Esophagus muscularis mucosa (tissue), 4 donors: ENCODE measurements around the gene LHPP. TPM values are rescaled to one million over a fixed set of nuclear protein-coding genes. Genes with fewer than 3 reads are reported as not detected.

Experiments used
- DNase-seq: peaks from one replicate; pipeline ENCODE4 v3.0.0-alpha.2; 2017; ENCODE audit errors: extremely low spot score
- H3K27ac ChIP-seq, 4 donors: fragments of 200-600 bp; sonication (generic); replicated peaks in 1 of 4; 1 replicate in 3 of 4; 2 replicates in 1 of 4; pipeline ENCODE4 v1.5.1; 2016 to 2019; ENCODE audit warnings: mild to moderate bottlenecking in 1 of 4
- H3K27me3 ChIP-seq, 4 donors: fragments of 200-600 bp; sonication (generic); one replicate each; pipeline versions ENCODE4 v1.5.1 to v1.6.0; 2016 to 2019
- H3K36me3 ChIP-seq, 4 donors: fragments of 200-600 bp; sonication (generic); one replicate each; pipeline ENCODE4 v1.5.1; 2016 to 2019
- H3K4me1 ChIP-seq, 4 donors: fragments of 200-600 bp; sonication (generic); one replicate each; pipeline ENCODE4 v1.5.1; 2016 to 2019
- H3K4me3 ChIP-seq, 4 donors: fragments of 200-600 bp; sonication (generic); 1 replicate in 2 of 4; 2 replicates in 2 of 4; pipeline ENCODE4 v1.5.1; 2016 to 2019; ENCODE audit warnings: mild to moderate bottlenecking in 4 of 4, moderate library complexity in 1 of 4
- H3K9me3 ChIP-seq, 4 donors: fragments of 200-600 bp; sonication (generic); 1 replicate in 3 of 4; 2 replicates in 1 of 4; pipeline ENCODE4 v1.5.1; 2016 to 2019
- CTCF ChIP-seq, 3 experiments: fragments of 200-600 bp in 2 of 3; fragments of 450-650 bp in 1 of 3; sonication (generic) in 2 of 3; IDR thresholded peaks; one replicate each; pipeline ENCODE4 v1.5.1; 2017 to 2019; ENCODE audit warnings: antibody characterized with exemption in 3 of 3, mild to moderate bottlenecking in 2 of 3, moderate library complexity in 1 of 3
- EP300 ChIP-seq: sonication (generic); formaldehyde crosslinking; IDR thresholded peaks from one replicate; pipeline ENCODE4 v1.6.1; 2017; ENCODE audit warnings: antibody characterized with exemption
- POLR2A ChIP-seq: fragments of 450-650 bp; IDR thresholded peaks from one replicate; pipeline ENCODE4 v1.6.1; 2017; ENCODE audit warnings: antibody characterized with exemption, moderate library complexity, mild to moderate bottlenecking, low read depth
- POLR2AphosphoS5 ChIP-seq, 2 donors: sonication (generic); formaldehyde crosslinking; IDR thresholded peaks; one replicate each; pipeline ENCODE4 v1.6.1; 2017; ENCODE audit warnings: antibody characterized with exemption in 2 of 2
- WGBS: methylation state at CpG from one replicate; pipeline ENCODE4 v1.1.5; 2018; 5-methylcytosine and 5-hydroxymethylcytosine counted together
- intact Hi-C: fragments of 100-400 bp; cut with DNase I; formaldehyde crosslinking; loops from one replicate; pipeline ENCODE4 v1.15.1; 2023
- total RNA-seq, 4 donors: library from RNA; depleted of rRNA; stranded (reverse); fragments of >200 nt; gene quantifications; one replicate each; pipeline versions ENCODE4 v1.1.0 to v1.2.1, GENCODE V29; 2016

The LHPP gene
- total RNA-seq, 4 donors from 2014 or later = 10.8 to 20.9 (median 15.7) TPM

GRCh38 chr10:124538706-124539105, 77.1 kb downstream of the LHPP start:
- no peaks in the 10 kb centered on the region for H3K9me3 ChIP-seq
- H3K36me3 ChIP-seq = no peaks in the 10 kb centered on the region
- no peak overlapping the region for H3K4me3 ChIP-seq
- peaks cover 13 to 35% (median 16%) of the 10 kb centered on the region in 4 donors for H3K4me1 ChIP-seq
- no peak for TF ChIP-seq EP300
- TF ChIP-seq POLR2A = no peak
- no peak for TF ChIP-seq CTCF (IDR thresholded peaks at IDR 0.05)
- no peak for TF ChIP-seq POLR2AphosphoS5 (IDR thresholded peaks at IDR 0.05)
- no peak overlapping the region for H3K27ac ChIP-seq
- no peak for DNase-seq
- intact Hi-C loops = no loop called here
- WGBS = 80% methylated on average over 6 of the region's 6 CpGs
- no peaks in the 10 kb centered on the region for H3K27me3 ChIP-seq

GRCh38 chr10:124539935-124540641, 78.5 kb downstream of the LHPP start:
- Histone ChIP-seq H3K36me3 (no peaks in the 10 kb centered on the region), H3K4me1 (peaks cover 9 to 23% (median 16%) of the 10 kb centered on the region in 4 donors), H3K27ac (no peak overlapping the region), H3K4me3 (peak overlapping the region in 1 of 4 donors; percentile 21), H3K27me3 (no peaks in the 10 kb centered on the region), H3K9me3 (no peaks in the 10 kb centered on the region)
- intact Hi-C loops = loop anchor here (2.0 to 5.0 kb wide), 2 partner anchors 87 to 203 kb away; no protein-coding TSS in a partner anchor
- TF ChIP-seq EP300 (no peak), POLR2A (no peak), POLR2AphosphoS5 (IDR thresholded peaks at IDR 0.05) (peak in 1 of 2 donors; percentile 43), CTCF (IDR thresholded peaks at IDR 0.05) (peak; percentile 84 to 89 (median 89))
- no peak for DNase-seq
- 58% methylated on average over 8 of the region's 26 CpGs for WGBS

GRCh38 chr10:124541076-124541903, 79.7 kb downstream of the LHPP start:
- 86% methylated on average over 18 of the region's 23 CpGs for WGBS
- DNase-seq = no peak
- intact Hi-C loops = loop anchor here (2.0 to 5.0 kb wide), 2 partner anchors 86 to 202 kb away; no protein-coding TSS in a partner anchor
- H3K4me3 ChIP-seq = no peak overlapping the region
- TF ChIP-seq CTCF (IDR thresholded peaks at IDR 0.05) (no peak), EP300 (no peak), POLR2AphosphoS5 (IDR thresholded peaks at IDR 0.05) (no peak), POLR2A (no peak)
- H3K27ac ChIP-seq = no peak overlapping the region
- H3K4me1 ChIP-seq = peaks cover 9 to 18% (median 13%) of the 10 kb centered on the region in 4 donors
- H3K36me3 ChIP-seq = no peaks in the 10 kb centered on the region
- no peaks in the 10 kb centered on the region for H3K9me3 ChIP-seq
- no peaks in the 10 kb centered on the region for H3K27me3 ChIP-seq

GRCh38 chr10:124542336-124542735, 80.7 kb downstream of the LHPP start:
- Histone ChIP-seq H3K36me3 (no peaks in the 10 kb centered on the region), H3K27me3 (no peaks in the 10 kb centered on the region), H3K9me3 (no peaks in the 10 kb centered on the region), H3K27ac (no peak overlapping the region), H3K4me3 (no peak overlapping the region), H3K4me1 (peaks cover 7 to 11% (median 10%) of the 10 kb centered on the region in 4 donors)
- TF ChIP-seq POLR2AphosphoS5 (IDR thresholded peaks at IDR 0.05) = no peak
- intact Hi-C loops = loop anchor here (5.0 kb wide), 1 partner anchor 85 kb away; no protein-coding TSS in a partner anchor
- 78% methylated on average over 1 of the region's 3 CpGs for WGBS
- DNase-seq = no peak

GRCh38 chr10:124543146-124543545, 81.5 kb downstream of the LHPP start:
- H3K4me1 ChIP-seq = peaks cover 7 to 18% (median 12%) of the 10 kb centered on the region in 4 donors
- no peaks in the 10 kb centered on the region for H3K36me3 ChIP-seq
- H3K27ac ChIP-seq = no peak overlapping the region
- 87% methylated on average over 3 of the region's 13 CpGs for WGBS
- intact Hi-C loops = loop anchor here (5.0 kb wide), 1 partner anchor 84 kb away; no protein-coding TSS in a partner anchor
- TF ChIP-seq EP300 (no peak), POLR2A (no peak), POLR2AphosphoS5 (IDR thresholded peaks at IDR 0.05) (no peak), CTCF (IDR thresholded peaks at IDR 0.05) (no peak)
- no peak overlapping the region for H3K4me3 ChIP-seq
- no peaks in the 10 kb centered on the region for H3K27me3 ChIP-seq
- no peaks in the 10 kb centered on the region for H3K9me3 ChIP-seq
- DNase-seq = no peak
